GM12873 (cell line): ENCODE results near the gene RBMXL3.

Experiments
- CTCF ChIP-seq: IDR thresholded peaks from 2 replicates; pipeline ENCODE4 v1.5.1; 2012; ENCODE audit warnings: low read depth, mild to moderate bottlenecking, moderate library complexity, low read length, control low read depth; ENCODE audit not compliant: insufficient read depth; ENCODE audit errors: missing control alignments

Gene RBMXL3

GRCh38 chrX:115183980-115184379, 5.2 kb upstream of the RBMXL3 start:
- no peak for TF ChIP-seq CTCF

GRCh38 chrX:115189646-115190635, 731 bp downstream of the RBMXL3 start:
- TF ChIP-seq CTCF, result no peak

- TF ChIP-seq CTCF, result no peak
Measured at GRCh38 chrX:115190636-115191489, 1.7 kb downstream of the RBMXL3 start.

- no peak for TF ChIP-seq CTCF
Measured at GRCh38 chrX:115191490-115192243, 2.5 kb downstream of the RBMXL3 start.

GRCh38 chrX:115192244-115192700, 3.1 kb downstream of the RBMXL3 start:
- TF ChIP-seq CTCF, result no peak

- TF ChIP-seq CTCF, result no peak
Measured at GRCh38 chrX:115204040-115204439, 14.8 kb downstream of the RBMXL3 start.
